B cell (primary cell): ENCODE measurements around the gene LOC128125822.

Source experiments
- ATAC-seq: fragments of 200-7000 bp; cut with Tn5 transposase; one replicate; pipeline ENCODE4 v1.10.0; 2021; ENCODE audit warnings: low read depth, mild to moderate bottlenecking, moderate number of reproducible peaks, moderate library complexity
- CTCF ChIA-PET: fragments of 350-600 bp; sonication (Branson Sonifier 250); formaldehyde crosslinking; loops from one replicate; lab custom pipeline; 2021; ENCODE audit warnings: antibody characterized with exemption, inconsistent platforms; lab: Charles Lee
- POLR2A ChIA-PET: fragments of 350-600 bp; sonication (Branson Sonifier 250); formaldehyde crosslinking; loops from one replicate; lab custom pipeline; 2021; ENCODE audit warnings: antibody characterized with exemption; lab: Charles Lee
- DNase-seq: peaks from one replicate; pipeline ENCODE4 v3.0.0; 2013
- H2AFZ ChIP-seq: 2 replicates; pipeline ENCODE4 v1.6.1; 2012; ENCODE audit warnings: mild to moderate bottlenecking, low read depth, low read length; ENCODE audit not compliant: insufficient read depth, poor library complexity, severe bottlenecking
- H3K27ac ChIP-seq, 2 donors: 1 replicate in 1 of 2; 2 replicates in 1 of 2; pipeline ENCODE4 v1.5.1; 2012 to 2013; ENCODE audit warnings: low read length in 2 of 2, mild to moderate bottlenecking in 2 of 2, moderate library complexity in 1 of 2
- H3K27me3 ChIP-seq, 4 experiments: fragments of 200-600 bp in 1 of 4; sonication (generic) in 1 of 4; replicated peaks in 1 of 4; 1 replicate in 2 of 4; 2 replicates in 2 of 4; pipeline versions ENCODE4 v1.6.1 to v1.7.0; 2013 to 2016; ENCODE audit warnings: low read length in 3 of 4, mild to moderate bottlenecking in 2 of 4, mixed read lengths in 1 of 4, moderate library complexity in 1 of 4; ENCODE audit not compliant: insufficient read depth in 4 of 4, control insufficient read depth in 3 of 4; ENCODE audit errors: control extremely low read depth in 1 of 4
- H3K36me3 ChIP-seq, 2 experiments: replicated peaks in 1 of 2; 1 replicate in 1 of 2; 2 replicates in 1 of 2; pipeline versions ENCODE4 v1.6.1 to v1.7.1; 2013; ENCODE audit warnings: low read length in 1 of 2; ENCODE audit not compliant: insufficient read depth in 2 of 2, control insufficient read depth in 1 of 2; ENCODE audit errors: control extremely low read depth in 1 of 2, extremely low read depth in 1 of 2
- H3K4me1 ChIP-seq, 2 donors: fragments of 200-600 bp in 1 of 2; sonication (generic) in 1 of 2; 1 replicate in 1 of 2; 2 replicates in 1 of 2; pipeline versions ENCODE4 v1.5.1 to v1.6.1; 2013 to 2017; ENCODE audit warnings: low read length in 2 of 2; ENCODE audit not compliant: control insufficient read depth in 2 of 2, insufficient read depth in 2 of 2
- H3K4me2 ChIP-seq: replicated peaks from 2 replicates; pipeline ENCODE3; 2012; ENCODE audit warnings: mild to moderate bottlenecking, low read depth, low read length; ENCODE audit not compliant: poor library complexity, severe bottlenecking
- H3K4me3 ChIP-seq, 5 experiments: fragments of 200-600 bp in 1 of 5; sonication (generic) in 1 of 5; 1 replicate in 3 of 5; 2 replicates in 2 of 5; pipeline versions ENCODE4 v1.5.1 to v1.7.0; 2011 to 2016; ENCODE audit warnings: low read length in 4 of 5, mild to moderate bottlenecking in 4 of 5, low read depth in 2 of 5, control low read depth in 1 of 5, moderate library complexity in 1 of 5; ENCODE audit not compliant: insufficient read depth in 1 of 5; ENCODE audit errors: control extremely low read depth in 1 of 5, extremely low read depth in 1 of 5
- H3K79me2 ChIP-seq: fragments of 200-600 bp; sonication (generic); one replicate; pipeline ENCODE4 v1.6.0; 2016; ENCODE audit warnings: low read length; ENCODE audit not compliant: control insufficient read depth, insufficient read depth
- H3K9ac ChIP-seq: fragments of 200-600 bp; sonication (generic); 2 replicates; pipeline ENCODE4 v1.6.1; 2017; ENCODE audit warnings: mild to moderate bottlenecking, low read length, moderate library complexity
- H3K9me3 ChIP-seq, 3 donors: one replicate each; pipeline versions ENCODE4 v1.6.1 to v1.7.1; 2013; ENCODE audit warnings: low read length in 2 of 3; ENCODE audit not compliant: control insufficient read depth in 2 of 3, insufficient read depth in 1 of 3; ENCODE audit errors: control extremely low read depth in 1 of 3
- H4K20me1 ChIP-seq: 2 replicates; pipeline ENCODE4 v1.6.0; 2012; ENCODE audit warnings: mild to moderate bottlenecking, low read length; ENCODE audit not compliant: insufficient read depth, control insufficient read depth, poor library complexity, severe bottlenecking
- H3K27ac Mint-ChIP-seq: one replicate; pipeline ENCODE4 v1.8.0; 2021; ENCODE audit warnings: mixed read lengths
- H3K27me3 Mint-ChIP-seq: one replicate; pipeline ENCODE4 v1.8.0; 2021; ENCODE audit warnings: mixed read lengths
- H3K4me1 Mint-ChIP-seq: one replicate; pipeline ENCODE4 v1.8.0; 2021; ENCODE audit warnings: mixed read lengths
- H3K4me3 Mint-ChIP-seq: one replicate; pipeline ENCODE4 v1.8.0; 2021; ENCODE audit warnings: mixed read lengths
- H3K9me3 Mint-ChIP-seq: one replicate; pipeline ENCODE4 v1.8.0; 2022; ENCODE audit warnings: mixed read lengths; ENCODE audit not compliant: insufficient read depth
- CTCF ChIP-seq: fragments of 200-600 bp; IDR thresholded peaks from one replicate; pipeline ENCODE4 v1.8.0; 2022; ENCODE audit warnings: antibody characterized with exemption, mild to moderate bottlenecking
- EZH2 ChIP-seq: IDR thresholded peaks from 2 replicates; pipeline ENCODE4 v1.6.1; 2012; ENCODE audit warnings: borderline replicate concordance, low read depth, mild to moderate bottlenecking, moderate library complexity, low read length; ENCODE audit not compliant: insufficient read depth, poor library complexity, severe bottlenecking
- WGBS: methylation state at CpG from one replicate; pipeline ENCODE4 v1.1.5; 2013; ENCODE audit warnings: missing lambda C conversion rate; ENCODE audit not compliant: insufficient coverage; 5-methylcytosine and 5-hydroxymethylcytosine counted together
- intact Hi-C: fragments of 100-400 bp; cut with micrococcal nuclease; formaldehyde crosslinking; loops from one replicate; pipeline ENCODE4 v1.10.0; 2022

LOC128125822 gene

DNA sequence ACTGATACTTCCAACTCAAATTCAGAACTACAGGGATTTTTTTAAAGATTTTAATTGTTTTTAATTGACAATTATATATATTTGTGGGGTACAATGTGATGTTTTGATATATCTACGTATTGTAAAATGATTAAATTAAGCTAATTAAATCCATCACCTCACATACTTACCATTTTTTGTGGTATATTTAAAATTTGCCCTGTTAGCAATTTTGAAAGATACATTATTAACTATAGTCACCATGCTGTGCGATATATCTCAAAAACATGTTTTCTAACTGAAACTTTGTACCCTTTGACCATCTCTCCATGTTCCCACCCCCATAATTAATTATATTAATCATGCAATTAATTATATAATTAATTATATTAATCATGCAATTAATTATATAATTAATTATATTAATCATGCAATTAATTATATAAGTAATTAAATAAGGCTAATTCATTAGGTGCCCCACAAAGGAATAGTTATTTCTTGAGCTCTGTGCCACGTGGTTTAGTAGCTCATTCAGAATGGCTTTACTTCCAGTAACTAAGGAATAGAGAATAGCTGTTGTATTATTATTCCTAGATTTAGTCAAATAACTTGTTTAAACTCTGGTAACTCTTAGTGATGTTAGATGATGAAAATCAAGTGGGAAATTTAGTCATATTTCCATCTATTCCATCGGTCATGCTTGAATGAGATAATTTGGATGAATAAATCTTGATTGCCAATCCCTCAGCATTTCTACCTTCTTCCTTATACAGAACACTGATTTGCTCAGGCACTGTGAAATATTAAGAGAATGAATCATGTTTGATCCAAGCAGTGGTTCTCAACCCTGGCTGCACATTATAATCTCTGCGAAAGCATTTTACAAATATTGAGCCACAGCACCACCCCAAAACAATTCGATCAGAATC lies 25.1 kb downstream of the LOC128125822 start:
- ChIA-PET CTCF (interaction anchor here (0.7 to 6.4 kb wide), 20 partner anchors 14 to 246 kb away, joined by 3 to 239 read pairs (median 6); partner anchors contain the start of gene PHF3), POLR2A (interaction anchor here (1.3 kb wide), 1 partner anchor 38 kb away, joined by 5 read pairs; the partner anchor contains the start of gene PHF3)
- no peaks in the 10 kb centered on the region for H3K27me3 Mint-ChIP-seq
- H3K9me3 Mint-ChIP-seq: no peaks in the 10 kb centered on the region
- peak overlapping the region in 2 of 5 experiments; percentile 53 to 62 for H3K4me3 ChIP-seq
- ATAC-seq (no peak), DNase-seq (no peak)
- H3K4me1 Mint-ChIP-seq: peaks cover 15% of the 10 kb centered on the region
- peak overlapping the region; percentile 81 for H3K4me2 ChIP-seq
- H3K27me3 ChIP-seq: peaks cover 0 to 3% (median 0%) of the 10 kb centered on the region in 4 experiments
- peaks cover 8 to 11% of the 10 kb centered on the region in 2 donors for H3K4me1 ChIP-seq
- H2AFZ ChIP-seq: peak overlapping the region; percentile 79
- no peaks in the 10 kb centered on the region for H3K36me3 ChIP-seq
- H4K20me1 ChIP-seq: no peaks in the 10 kb centered on the region
- no peak for TF ChIP-seq EZH2
- TF ChIP-seq CTCF: no peak
- H3K4me3 Mint-ChIP-seq: peak overlapping the region; percentile 92
- no peak overlapping the region for H3K27ac Mint-ChIP-seq
- no peaks in the 10 kb centered on the region for H3K79me2 ChIP-seq
- 60% methylated on average over 1 of the region's 6 CpGs for WGBS
- H3K27ac ChIP-seq: no peak overlapping the region
- H3K9me3 ChIP-seq: no peaks in the 10 kb centered on the region
- intact Hi-C loops: loop anchor here (1.0 kb wide), 4 partner anchors 24 to 205 kb away; partner anchors contain the start of gene PHF3
- peak overlapping the region; percentile 63 for H3K9ac ChIP-seq
